Activated T-cell treated with anti-CD3 and anti-CD28 coated beads, Interleukin-2, amount 50 U/mL, for 72 hours (primary cell): ENCODE data around the gene LITAF. TPM values are rescaled to one million over a fixed set of nuclear protein-coding genes. Genes with fewer than 3 reads are reported as not detected.

Experiments used
- ATAC-seq, 2 donors: fragments of 150-1000 bp; cut with Tn5 transposase; replicated peaks in 1 of 2; 2 replicates each; pipeline ENCODE4 v1.10.0; 2021; ENCODE audit warnings: moderate library complexity in 2 of 2, mild to moderate bottlenecking in 1 of 2
- DNase-seq, 2 donors: peaks; one replicate each; pipeline ENCODE4 v3.0.0; 2021 to 2022; ENCODE audit warnings: mixed read lengths in 1 of 2
- H3K27ac Mint-ChIP-seq: one replicate; pipeline ENCODE4 v1.8.0; 2022; ENCODE audit warnings: mild to moderate bottlenecking, moderate library complexity, mixed read lengths
- H3K27me3 Mint-ChIP-seq: one replicate; pipeline ENCODE4 v1.8.0; 2022; ENCODE audit warnings: low read depth, mixed read lengths
- H3K36me3 Mint-ChIP-seq, 2 donors: one replicate each; pipeline ENCODE4 v1.8.0; 2022; ENCODE audit warnings: mixed read lengths in 2 of 2, mild to moderate bottlenecking in 1 of 2; ENCODE audit not compliant: insufficient read depth in 2 of 2
- H3K4me1 Mint-ChIP-seq: one replicate; pipeline ENCODE4 v1.8.0; 2022; ENCODE audit warnings: low read depth, mixed read lengths
- H3K4me3 Mint-ChIP-seq, 2 donors: one replicate each; pipeline ENCODE4 v1.8.0; 2022; ENCODE audit warnings: mild to moderate bottlenecking in 2 of 2, mixed read lengths in 2 of 2, moderate library complexity in 2 of 2
- H3K9me3 Mint-ChIP-seq, 2 donors: one replicate each; pipeline ENCODE4 v1.8.0; 2022; ENCODE audit warnings: mixed read lengths in 2 of 2
- total RNA-seq, 2 donors: library from RNA; stranded (reverse); gene quantifications; one replicate each; pipeline ENCODE4 v1.2.3, GENCODE V29; 2022

The LITAF gene
- total RNA-seq, 2 donors from 2014 or later = 110 to 137 TPM

DNA sequence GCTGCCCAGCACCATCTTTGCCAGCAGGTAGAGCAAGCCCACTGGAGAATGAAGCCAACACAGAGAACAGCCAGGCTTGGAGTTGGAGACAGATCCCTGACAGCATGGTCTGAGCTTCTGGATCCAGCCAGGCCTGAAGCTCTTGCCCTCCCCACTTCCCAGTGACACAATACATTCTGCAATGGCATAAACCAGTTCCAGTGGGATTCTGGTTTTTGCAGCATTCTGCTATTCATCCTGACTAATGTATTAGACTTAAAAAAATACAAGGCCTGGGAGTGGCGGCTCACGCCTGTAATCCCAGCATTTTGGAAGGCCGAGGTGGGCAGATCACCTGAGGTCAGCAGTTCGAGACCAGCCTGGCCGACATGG is 40.6 kb upstream of the LITAF start:
- no peak for ATAC-seq
- H3K4me1 Mint-ChIP-seq = peaks cover 53% of the 10 kb centered on the region

DNA sequence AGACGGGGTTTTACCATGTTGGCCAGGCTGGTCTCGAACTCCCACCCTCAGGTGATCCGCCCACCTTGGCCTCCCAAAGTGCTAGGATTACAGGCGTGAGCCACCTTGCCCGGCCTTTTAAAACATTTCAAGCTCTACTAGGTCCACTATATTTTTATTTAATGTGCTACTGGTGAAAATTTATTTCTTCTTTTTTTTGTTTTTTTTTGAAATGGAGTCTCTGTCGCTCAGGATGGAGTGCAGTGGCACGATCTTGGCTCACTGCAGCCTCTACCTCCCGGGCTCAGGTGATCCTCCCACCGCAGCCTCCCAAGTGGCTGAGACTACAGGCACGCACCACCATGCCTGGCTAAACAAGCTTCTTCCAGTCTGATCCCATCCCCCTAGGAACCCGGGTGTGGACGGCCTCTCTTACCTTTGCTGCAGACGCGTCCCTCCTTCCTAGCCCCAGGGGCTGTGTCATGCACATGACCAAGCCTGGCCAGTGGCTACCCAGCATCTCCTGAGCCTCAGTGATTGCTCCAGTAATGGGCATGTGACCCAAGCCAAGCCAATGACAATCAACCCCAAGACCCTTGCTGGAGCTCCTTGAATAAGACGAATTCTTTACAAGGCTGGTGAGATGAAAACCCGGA is 40.1 kb upstream of the LITAF start:
- no peak overlapping the region for H3K4me3 Mint-ChIP-seq
- H3K27me3 Mint-ChIP-seq = no peaks in the 10 kb centered on the region
- H3K4me1 Mint-ChIP-seq = peaks cover 58% of the 10 kb centered on the region
- H3K36me3 Mint-ChIP-seq = peaks cover 0 to under 1% of the 10 kb centered on the region in 2 donors
- ATAC-seq (no peak), DNase-seq (no peak)
- H3K27ac Mint-ChIP-seq = no peak overlapping the region
- peaks cover 0 to 2% of the 10 kb centered on the region in 2 donors for H3K9me3 Mint-ChIP-seq

More for the DNA sequence above, 40.6 kb upstream of the LITAF start:
- Mint-ChIP-seq H3K27ac (no peak overlapping the region), H3K4me3 (no peak overlapping the region), H3K36me3 (no peaks in the 10 kb centered on the region), H3K27me3 (no peaks in the 10 kb centered on the region), H3K9me3 (peaks cover 0 to 2% of the 10 kb centered on the region in 2 donors)
- DNase-seq = no peak

DNA sequence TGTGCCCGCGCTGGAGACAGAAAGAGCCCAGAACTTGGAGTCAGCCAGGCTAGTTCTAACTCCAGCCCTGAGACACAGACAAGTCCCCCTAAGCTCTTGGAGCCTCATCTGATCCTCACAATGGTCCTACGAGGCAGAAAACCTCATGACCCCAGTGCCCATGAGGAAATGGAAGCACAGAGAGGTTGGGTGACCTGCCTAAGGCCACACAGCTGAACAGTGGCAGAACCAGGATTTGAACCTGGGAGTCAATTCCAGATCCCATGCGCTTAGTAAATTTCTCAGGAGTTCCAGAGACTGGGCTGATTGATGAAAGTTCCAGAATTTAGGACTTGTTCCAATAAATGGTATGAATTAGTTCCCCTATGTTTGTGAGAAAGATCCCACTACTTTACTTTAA is 39.0 kb upstream of the LITAF start:
- no peaks in the 10 kb centered on the region for H3K27me3 Mint-ChIP-seq
- ATAC-seq = no peak
- H3K36me3 Mint-ChIP-seq = peaks cover 0 to 2% of the 10 kb centered on the region in 2 donors
- H3K9me3 Mint-ChIP-seq = peaks cover 0 to 2% of the 10 kb centered on the region in 2 donors
- no peak overlapping the region for H3K27ac Mint-ChIP-seq
- no peak overlapping the region for H3K4me3 Mint-ChIP-seq
- no peak for DNase-seq
- peaks cover 65% of the 10 kb centered on the region for H3K4me1 Mint-ChIP-seq

DNA sequence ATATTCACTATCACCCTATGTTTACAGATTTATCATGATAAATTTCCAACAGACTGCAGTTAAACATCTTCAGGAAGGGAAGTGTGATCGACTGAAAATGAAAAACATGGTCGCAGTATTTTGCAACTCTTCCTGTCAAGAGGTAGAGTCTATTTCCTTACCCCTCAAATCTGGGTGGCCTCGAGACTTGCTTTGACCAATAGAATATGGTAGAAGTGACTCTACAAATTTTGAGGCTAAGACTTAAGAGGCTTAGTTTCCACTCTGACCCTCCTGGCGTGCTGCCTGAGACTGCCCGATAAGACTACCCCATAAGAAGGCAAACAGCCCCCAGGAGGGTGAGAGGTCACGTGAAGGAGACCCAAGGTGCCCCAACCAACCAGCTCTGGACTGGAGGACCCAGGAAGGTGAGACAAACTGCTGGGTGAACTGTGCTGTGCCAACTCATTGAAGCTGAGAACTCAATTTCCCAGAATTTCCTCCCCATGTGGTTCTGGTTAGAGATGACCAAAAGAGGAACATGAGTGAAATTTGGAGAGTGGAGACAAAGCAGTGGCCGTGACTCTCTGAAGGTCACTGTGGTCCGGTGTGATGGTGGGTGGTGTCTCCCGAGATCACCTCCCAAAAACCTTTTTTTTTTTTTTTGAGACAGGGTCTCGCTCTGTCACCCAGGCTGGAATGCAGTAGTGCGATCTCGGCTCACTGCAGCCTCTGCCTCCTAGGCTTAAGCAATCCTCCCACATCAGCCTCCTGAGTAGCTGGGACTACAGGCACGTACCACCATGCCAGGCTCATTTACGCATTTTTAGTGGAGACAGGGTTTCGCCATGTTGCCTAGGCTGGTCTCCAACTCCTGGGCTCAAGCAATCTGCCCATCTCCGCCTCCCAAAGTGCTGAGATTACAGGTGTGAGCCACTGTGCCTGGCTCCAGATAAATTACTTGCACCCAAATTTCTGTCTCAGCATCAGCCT is 38.2 kb upstream of the LITAF start:
- H3K4me3 Mint-ChIP-seq = peak overlapping the region in 1 of 2 donors; percentile 8
- DNase-seq (no peak), ATAC-seq (peak in 1 of 2 donors; percentile 32)

DNA sequence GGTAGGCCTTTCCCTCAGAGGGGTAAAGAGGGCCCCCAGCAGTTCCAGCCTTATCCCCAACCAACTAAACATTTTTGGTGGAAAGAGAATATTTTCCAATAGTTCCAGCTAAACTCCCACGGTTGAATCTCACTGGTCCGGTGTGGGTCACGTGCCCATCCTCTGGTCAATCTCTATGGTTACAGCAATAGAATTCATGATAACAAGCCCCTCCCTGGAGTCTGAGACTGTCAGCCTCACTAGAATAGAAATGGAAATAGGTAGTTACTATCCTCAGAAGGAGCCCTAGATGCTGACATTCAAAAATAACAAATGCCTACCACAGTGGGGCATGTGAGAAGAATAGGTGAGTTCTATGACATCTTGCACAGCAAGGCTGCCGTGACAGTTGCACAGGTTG is 37.5 kb upstream of the LITAF start:
- no peaks in the 10 kb centered on the region for H3K27me3 Mint-ChIP-seq
- H3K27ac Mint-ChIP-seq = no peak overlapping the region
- H3K9me3 Mint-ChIP-seq = peaks cover 2 to 5% of the 10 kb centered on the region in 2 donors
- H3K4me1 Mint-ChIP-seq = peaks cover 62% of the 10 kb centered on the region
- peak overlapping the region in 1 of 2 donors; percentile 8 for H3K4me3 Mint-ChIP-seq
- DNase-seq (no peak), ATAC-seq (no peak)
- H3K36me3 Mint-ChIP-seq = peaks cover 5% of the 10 kb centered on the region in 2 donors

More for the DNA sequence above, 38.2 kb upstream of the LITAF start:
- no peak overlapping the region for H3K27ac Mint-ChIP-seq
- H3K4me1 Mint-ChIP-seq = peaks cover 63% of the 10 kb centered on the region
- no peaks in the 10 kb centered on the region for H3K27me3 Mint-ChIP-seq
- H3K36me3 Mint-ChIP-seq = peaks cover 5% of the 10 kb centered on the region in 2 donors
- H3K9me3 Mint-ChIP-seq = peaks cover 2 to 5% of the 10 kb centered on the region in 2 donors

DNA sequence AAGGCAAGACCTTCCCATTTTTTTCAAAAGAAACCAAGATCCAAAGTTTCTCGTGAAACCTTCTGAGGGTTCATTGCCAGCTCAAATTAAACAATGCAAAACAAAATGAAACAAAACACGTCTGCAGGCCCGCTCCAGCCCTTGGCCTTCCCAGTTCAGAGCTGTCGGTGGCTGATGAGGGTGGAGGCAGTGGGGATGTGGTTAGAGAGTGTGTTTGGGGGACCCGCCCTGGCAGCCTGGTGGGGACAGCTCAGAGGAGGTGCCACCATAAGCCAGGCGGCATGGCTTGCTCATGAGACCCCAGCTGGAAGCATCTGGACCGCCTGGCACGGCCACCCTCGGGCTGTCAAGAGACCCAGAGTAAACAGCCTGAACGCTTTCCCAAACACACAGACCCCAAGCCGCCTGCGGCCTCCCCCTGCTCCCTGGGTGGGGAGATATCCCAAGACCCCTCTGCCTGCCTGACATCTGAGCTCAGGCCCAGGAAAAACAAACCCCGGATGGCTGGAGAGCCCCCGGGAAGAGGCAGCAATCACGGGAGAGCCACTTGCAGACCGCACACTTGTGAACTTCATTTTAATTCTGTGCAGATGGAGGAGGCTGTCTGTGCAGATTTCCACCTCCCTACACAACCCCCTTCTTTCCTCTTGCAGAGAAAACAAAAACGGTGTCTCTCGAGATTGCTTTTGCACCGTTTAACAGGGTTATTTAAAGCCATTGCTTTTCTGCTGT is 35.4 kb upstream of the LITAF start:
- H3K27ac Mint-ChIP-seq = peak overlapping the region; percentile 89
- DNase-seq (peak; percentile 41 to 47), ATAC-seq (peak; percentile 77 to 79)
- peaks cover 5% of the 10 kb centered on the region in 2 donors for H3K36me3 Mint-ChIP-seq
- H3K9me3 Mint-ChIP-seq = peaks cover 2 to 5% of the 10 kb centered on the region in 2 donors
- H3K4me1 Mint-ChIP-seq = peaks cover 47% of the 10 kb centered on the region
- H3K27me3 Mint-ChIP-seq = no peaks in the 10 kb centered on the region
- H3K4me3 Mint-ChIP-seq = peak overlapping the region; percentile 85 to 95

DNA sequence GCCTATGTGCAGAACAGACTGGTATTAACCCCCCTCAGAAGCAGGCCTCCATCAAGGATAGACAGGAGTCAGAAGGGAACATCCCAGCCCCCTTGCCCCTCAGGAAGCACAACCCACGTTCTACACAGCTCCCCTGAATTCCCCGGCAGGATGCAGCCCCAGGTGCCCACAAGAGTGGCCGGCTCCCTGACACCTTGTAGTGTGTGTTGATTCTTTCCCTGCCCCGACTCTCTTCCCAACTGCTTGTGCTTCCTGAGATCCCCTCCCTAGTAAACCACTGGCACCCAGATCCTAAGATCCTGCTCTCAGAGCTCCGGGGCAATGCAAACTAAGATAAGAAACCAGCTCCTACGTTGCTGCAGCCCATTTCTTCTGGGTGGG is 34.8 kb upstream of the LITAF start:
- Mint-ChIP-seq H3K9me3 (peaks cover 2 to 5% of the 10 kb centered on the region in 2 donors), H3K4me1 (peaks cover 45% of the 10 kb centered on the region), H3K27me3 (no peaks in the 10 kb centered on the region), H3K27ac (peak overlapping the region; percentile 89), H3K4me3 (peak overlapping the region; percentile 85 to 95), H3K36me3 (peaks cover 5% of the 10 kb centered on the region in 2 donors)
- DNase-seq (peak in 1 of 2 donors; percentile 8), ATAC-seq (peak in 1 of 2 donors; percentile 21)

DNA sequence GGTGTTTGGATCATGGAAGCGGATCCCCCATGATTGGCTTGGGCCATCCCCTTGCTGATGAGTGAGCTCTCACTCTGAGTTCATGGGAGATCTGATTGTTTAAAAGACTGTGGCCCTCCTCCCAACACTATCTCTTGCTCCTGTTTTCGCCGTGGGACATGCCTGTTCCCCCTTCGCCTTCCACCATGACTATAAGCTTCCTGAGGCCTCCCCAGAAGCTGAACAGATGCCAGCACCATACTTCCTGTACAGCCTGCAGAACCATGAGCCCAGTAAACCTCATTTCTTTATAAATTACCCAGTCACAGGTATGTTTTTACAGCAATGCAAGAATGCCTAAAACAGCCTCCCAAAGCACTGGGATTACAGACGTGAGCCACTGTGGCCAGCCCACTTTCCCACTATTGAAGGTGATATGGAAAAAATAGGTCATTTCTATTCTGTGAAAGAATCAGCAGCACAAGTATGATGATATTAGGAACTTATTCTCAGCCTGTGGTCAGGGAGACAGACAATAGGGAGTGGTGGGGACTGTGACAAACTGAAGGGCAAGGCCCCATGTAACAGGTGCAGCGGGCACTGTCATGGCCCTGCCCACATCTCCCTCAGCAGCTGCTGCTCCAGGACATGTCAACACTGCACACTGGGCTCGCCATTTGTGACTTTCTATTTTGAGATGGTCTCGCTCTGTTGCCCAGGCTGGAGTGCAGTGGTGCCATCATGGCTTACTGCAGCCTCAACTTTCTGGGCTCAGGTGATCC is 33.7 kb upstream of the LITAF start:
- Mint-ChIP-seq H3K36me3 (peaks cover 5% of the 10 kb centered on the region in 2 donors), H3K27ac (peak overlapping the region; percentile 20), H3K4me1 (peaks cover 44% of the 10 kb centered on the region), H3K4me3 (peak overlapping the region in 1 of 2 donors; percentile 25), H3K27me3 (no peaks in the 10 kb centered on the region), H3K9me3 (peaks cover 2 to 5% of the 10 kb centered on the region in 2 donors)
- ATAC-seq (no peak), DNase-seq (no peak)

DNA sequence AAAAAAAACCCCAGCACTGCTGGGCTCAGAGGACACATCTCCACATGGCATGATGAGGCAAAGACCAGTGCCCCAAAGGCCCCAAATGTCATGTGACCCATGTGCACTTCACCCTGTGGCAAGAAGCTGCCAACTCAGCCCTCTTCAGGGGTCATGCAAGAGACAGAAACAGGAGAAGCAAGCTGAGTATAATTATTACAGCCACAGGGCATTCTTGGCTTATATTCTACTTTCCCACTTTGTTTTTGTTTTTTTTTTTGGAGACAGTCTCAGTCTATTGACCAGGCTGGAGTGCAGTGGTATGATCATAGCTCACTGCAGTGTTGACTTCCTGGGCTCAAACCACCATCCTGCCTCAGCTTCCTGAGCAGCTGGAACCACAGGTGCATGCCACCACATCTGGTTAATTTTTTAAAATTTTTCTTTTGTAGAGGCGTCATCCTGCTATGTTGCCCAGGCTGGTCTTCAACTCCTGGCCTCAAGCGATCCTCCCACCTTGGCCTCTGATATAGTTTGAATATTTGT is 32.7 kb upstream of the LITAF start:
- H3K4me1 Mint-ChIP-seq = peaks cover 34% of the 10 kb centered on the region
- peak overlapping the region; percentile 3 to 12 for H3K4me3 Mint-ChIP-seq

DNA sequence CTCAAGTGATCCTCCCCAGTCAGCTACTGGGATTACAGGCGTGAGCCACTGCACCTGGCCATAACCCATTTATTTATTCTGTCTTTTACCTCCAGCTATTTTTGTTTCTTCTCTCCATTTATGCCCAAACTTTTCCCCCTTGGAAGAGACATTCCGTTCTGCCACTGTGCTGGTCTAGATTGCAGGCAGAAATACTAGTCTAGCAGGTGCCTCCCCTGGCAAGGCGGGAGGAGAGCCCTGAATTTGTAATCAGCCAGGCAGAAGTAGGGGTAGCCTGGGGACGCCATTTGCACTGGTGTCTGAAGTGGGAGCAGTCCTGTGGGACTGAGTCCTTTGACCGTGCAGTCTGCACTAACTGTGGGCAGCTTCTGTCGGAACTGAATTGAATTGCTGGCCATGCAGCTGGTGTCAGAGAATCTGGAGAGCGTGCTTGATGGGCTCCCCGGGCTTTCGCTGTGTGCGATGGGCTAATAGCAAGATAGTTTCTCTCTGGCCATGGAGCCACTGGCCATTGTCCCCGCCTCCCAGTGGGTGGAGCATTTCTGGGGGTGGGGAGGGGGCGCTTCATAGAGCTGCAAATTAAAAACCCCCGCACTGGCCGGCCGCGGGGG is 31.5 kb upstream of the LITAF start:
- Mint-ChIP-seq H3K36me3 (peaks cover 5% of the 10 kb centered on the region in 2 donors), H3K9me3 (peaks cover 2 to 3% of the 10 kb centered on the region in 2 donors), H3K4me1 (peaks cover 28% of the 10 kb centered on the region), H3K27me3 (no peaks in the 10 kb centered on the region), H3K4me3 (no peak overlapping the region), H3K27ac (no peak overlapping the region)
- no peak for DNase-seq
- no peak for ATAC-seq

More for the DNA sequence above, 32.7 kb upstream of the LITAF start:
- Mint-ChIP-seq H3K9me3 (peaks cover 2 to 5% of the 10 kb centered on the region in 2 donors), H3K27me3 (no peaks in the 10 kb centered on the region), H3K27ac (peak overlapping the region; percentile 70), H3K36me3 (peaks cover 5% of the 10 kb centered on the region in 2 donors)
- ATAC-seq (peak; percentile 60 to 65), DNase-seq (peak in 1 of 2 donors; percentile 16)

DNA sequence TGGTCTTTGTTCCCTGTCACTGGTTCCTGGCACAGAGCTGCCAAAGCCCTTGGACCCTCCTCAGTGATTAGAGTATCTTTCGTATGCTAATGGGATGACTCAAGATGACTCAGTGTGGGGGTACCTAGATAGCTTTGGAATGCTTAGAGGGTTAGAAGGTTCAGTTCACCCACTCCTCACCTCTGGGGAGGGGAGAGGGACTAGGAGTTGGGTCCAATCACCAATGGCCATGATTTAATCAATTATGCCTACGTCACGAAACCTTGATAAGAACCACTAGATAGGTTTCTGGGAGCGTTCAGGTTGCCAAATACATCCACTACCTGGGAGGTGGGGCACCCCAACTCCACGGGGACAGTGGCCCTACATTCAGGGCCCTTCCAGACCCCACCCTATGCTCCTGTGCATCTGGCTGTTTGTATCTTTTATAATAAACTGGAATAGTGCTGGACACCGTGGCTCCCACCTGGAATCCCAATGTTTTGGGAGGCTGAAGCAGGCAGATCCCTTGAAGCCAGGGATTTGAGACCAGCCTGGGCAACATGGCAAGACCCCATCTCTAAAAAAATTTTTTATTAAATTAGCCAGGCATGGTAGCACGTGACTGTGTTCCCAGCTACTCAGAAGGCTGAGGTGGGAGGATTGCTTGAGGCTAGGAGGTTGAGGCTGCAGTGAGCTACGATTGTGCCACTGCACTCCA is 29.2 kb upstream of the LITAF start:
- Mint-ChIP-seq H3K27ac (no peak overlapping the region), H3K4me1 (peaks cover 13% of the 10 kb centered on the region), H3K9me3 (peaks cover 2 to 3% of the 10 kb centered on the region in 2 donors), H3K27me3 (no peaks in the 10 kb centered on the region), H3K4me3 (no peak overlapping the region), H3K36me3 (peaks cover 3 to 5% of the 10 kb centered on the region in 2 donors)
- ATAC-seq = no peak
- DNase-seq = no peak
